Measurements from ENCODE around the gene PRDM15.

DNA sequence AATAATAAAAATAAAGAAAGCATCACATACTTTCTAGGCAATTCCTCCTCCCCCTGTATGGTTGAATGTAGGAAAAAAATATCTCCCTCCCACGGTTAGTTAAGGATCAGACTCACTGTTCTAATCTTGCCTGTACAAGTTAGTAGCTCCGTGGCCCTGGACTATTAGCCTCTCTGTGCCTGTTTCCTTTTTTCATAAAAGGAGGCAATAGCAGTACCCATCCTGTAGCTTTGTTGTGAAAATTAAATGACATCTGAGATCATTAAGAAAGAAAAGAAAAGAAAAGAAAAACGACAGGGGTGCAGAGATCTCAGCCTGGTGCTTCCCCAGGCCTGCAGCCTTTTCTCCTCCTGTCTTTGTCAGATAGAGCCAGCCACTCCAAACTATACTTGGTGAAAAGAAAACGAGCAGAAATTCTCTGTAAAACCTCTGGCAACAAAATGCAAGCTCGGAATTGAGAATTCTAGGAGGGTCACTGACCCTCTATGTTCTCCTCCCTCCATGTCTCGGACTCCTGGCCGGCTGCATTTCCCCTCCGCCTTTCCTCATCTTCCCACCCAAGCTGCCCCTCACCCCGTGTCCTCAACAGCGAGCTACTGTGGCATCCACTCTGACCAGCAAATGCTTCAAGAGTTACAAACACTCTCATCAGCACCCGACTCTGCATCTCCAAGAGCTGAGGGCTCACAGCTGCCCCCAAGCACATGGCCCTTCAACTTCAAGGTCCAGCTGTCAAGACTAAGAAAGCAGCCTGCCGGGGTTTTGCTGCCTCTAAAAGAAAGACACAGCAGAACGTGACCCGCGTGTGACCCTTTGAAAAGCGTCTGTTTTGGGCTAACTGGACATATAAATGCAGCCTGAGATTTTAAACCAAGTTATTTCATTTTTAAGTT lies 125.9 kb downstream of the PRDM15 start:
- TF ChIP-seq, protein P1, sequence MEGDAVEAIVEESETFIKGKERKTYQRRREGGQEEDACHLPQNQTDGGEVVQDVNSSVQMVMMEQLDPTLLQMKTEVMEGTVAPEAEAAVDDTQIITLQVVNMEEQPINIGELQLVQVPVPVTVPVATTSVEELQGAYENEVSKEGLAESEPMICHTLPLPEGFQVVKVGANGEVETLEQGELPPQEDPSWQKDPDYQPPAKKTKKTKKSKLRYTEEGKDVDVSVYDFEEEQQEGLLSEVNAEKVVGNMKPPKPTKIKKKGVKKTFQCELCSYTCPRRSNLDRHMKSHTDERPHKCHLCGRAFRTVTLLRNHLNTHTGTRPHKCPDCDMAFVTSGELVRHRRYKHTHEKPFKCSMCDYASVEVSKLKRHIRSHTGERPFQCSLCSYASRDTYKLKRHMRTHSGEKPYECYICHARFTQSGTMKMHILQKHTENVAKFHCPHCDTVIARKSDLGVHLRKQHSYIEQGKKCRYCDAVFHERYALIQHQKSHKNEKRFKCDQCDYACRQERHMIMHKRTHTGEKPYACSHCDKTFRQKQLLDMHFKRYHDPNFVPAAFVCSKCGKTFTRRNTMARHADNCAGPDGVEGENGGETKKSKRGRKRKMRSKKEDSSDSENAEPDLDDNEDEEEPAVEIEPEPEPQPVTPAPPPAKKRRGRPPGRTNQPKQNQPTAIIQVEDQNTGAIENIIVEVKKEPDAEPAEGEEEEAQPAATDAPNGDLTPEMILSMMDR (conservative IDR thresholded peaks at IDR 0.05; ENCODE audit: low read depth in 2 of 2): no peak
- TF ChIP-seq EZH2 (IDR thresholded peaks at IDR 0.05; ENCODE audit: low read depth, unreplicated experiment) (no peak), NANOG (IDR thresholded peaks at IDR 0.05; ENCODE audit: borderline replicate concordance) (no peak), POLR2AphosphoS5 (IDR thresholded peaks at IDR 0.05; ENCODE audit: low read depth) (no peak), EZH2phosphoT487 (IDR thresholded peaks at IDR 0.05; ENCODE audit: unreplicated experiment) (no peak)
- TF ChIP-seq, protein P2, sequence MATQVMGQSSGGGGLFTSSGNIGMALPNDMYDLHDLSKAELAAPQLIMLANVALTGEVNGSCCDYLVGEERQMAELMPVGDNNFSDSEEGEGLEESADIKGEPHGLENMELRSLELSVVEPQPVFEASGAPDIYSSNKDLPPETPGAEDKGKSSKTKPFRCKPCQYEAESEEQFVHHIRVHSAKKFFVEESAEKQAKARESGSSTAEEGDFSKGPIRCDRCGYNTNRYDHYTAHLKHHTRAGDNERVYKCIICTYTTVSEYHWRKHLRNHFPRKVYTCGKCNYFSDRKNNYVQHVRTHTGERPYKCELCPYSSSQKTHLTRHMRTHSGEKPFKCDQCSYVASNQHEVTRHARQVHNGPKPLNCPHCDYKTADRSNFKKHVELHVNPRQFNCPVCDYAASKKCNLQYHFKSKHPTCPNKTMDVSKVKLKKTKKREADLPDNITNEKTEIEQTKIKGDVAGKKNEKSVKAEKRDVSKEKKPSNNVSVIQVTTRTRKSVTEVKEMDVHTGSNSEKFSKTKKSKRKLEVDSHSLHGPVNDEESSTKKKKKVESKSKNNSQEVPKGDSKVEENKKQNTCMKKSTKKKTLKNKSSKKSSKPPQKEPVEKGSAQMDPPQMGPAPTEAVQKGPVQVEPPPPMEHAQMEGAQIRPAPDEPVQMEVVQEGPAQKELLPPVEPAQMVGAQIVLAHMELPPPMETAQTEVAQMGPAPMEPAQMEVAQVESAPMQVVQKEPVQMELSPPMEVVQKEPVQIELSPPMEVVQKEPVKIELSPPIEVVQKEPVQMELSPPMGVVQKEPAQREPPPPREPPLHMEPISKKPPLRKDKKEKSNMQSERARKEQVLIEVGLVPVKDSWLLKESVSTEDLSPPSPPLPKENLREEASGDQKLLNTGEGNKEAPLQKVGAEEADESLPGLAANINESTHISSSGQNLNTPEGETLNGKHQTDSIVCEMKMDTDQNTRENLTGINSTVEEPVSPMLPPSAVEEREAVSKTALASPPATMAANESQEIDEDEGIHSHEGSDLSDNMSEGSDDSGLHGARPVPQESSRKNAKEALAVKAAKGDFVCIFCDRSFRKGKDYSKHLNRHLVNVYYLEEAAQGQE (IDR thresholded peaks at IDR 0.05; ENCODE audit: unreplicated experiment): no peak

All from GM23338 (cell line).